ENCODE results near the gene WSB1. TPM values are rescaled to one million over a fixed set of nuclear protein-coding genes. Genes with fewer than 3 reads are reported as not detected.

The WSB1 gene
- total RNA-seq, 1 donor from 2014 or later: 443 TPM

DNA sequence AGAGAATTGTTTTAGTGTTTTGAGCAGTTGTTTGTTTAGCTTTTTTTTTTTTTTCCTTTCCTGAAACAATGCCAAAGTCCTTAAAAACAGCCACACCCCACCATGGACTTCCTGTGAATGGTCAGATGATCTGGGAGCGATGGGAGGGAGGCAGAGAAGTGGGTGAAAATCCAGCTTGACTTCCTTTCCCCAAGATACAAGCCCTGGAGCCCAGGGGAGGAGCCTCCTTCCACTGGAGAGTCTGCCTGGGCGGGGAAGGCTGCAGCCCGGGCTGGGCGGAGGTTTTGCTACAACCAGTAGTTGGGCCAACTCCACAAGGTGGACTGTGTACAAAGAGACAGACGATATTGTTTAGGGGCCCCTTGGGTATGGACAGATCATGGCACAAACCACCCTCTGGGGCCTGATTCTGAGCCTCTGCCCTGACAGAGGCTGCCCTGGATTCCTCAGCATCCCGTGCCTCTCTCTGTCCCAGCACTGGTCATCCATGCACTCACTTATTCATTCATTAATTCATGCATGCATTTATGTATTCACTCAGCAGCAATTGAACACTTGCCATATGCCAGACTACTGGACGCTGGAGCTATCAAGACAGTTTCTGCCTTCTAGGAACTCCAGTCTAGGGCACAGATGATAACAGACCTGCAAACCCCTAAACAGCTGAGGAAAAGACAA, 29.8 kb downstream of the WSB1 start:
- TF ChIP-seq, protein P1, sequence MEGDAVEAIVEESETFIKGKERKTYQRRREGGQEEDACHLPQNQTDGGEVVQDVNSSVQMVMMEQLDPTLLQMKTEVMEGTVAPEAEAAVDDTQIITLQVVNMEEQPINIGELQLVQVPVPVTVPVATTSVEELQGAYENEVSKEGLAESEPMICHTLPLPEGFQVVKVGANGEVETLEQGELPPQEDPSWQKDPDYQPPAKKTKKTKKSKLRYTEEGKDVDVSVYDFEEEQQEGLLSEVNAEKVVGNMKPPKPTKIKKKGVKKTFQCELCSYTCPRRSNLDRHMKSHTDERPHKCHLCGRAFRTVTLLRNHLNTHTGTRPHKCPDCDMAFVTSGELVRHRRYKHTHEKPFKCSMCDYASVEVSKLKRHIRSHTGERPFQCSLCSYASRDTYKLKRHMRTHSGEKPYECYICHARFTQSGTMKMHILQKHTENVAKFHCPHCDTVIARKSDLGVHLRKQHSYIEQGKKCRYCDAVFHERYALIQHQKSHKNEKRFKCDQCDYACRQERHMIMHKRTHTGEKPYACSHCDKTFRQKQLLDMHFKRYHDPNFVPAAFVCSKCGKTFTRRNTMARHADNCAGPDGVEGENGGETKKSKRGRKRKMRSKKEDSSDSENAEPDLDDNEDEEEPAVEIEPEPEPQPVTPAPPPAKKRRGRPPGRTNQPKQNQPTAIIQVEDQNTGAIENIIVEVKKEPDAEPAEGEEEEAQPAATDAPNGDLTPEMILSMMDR (IDR thresholded peaks at IDR 0.05; ENCODE audit: unreplicated experiment): no peak
- DNase-seq (ENCODE audit: low spot score): no peak
- Mint-ChIP-seq H3K4me3 (ENCODE audit: unreplicated experiment) (no peak overlapping the region), H3K27ac (ENCODE audit: unreplicated experiment) (peak overlapping the region; percentile 82), H3K9me3 (ENCODE audit: unreplicated experiment) (no peaks in the 10 kb centered on the region), H3K36me3 (ENCODE audit: low read depth, unreplicated experiment) (peaks cover 9% of the 10 kb centered on the region), H3K4me1 (ENCODE audit: unreplicated experiment) (peaks cover 13% of the 10 kb centered on the region), H3K27me3 (ENCODE audit: unreplicated experiment) (peaks cover 12% of the 10 kb centered on the region)

DNA sequence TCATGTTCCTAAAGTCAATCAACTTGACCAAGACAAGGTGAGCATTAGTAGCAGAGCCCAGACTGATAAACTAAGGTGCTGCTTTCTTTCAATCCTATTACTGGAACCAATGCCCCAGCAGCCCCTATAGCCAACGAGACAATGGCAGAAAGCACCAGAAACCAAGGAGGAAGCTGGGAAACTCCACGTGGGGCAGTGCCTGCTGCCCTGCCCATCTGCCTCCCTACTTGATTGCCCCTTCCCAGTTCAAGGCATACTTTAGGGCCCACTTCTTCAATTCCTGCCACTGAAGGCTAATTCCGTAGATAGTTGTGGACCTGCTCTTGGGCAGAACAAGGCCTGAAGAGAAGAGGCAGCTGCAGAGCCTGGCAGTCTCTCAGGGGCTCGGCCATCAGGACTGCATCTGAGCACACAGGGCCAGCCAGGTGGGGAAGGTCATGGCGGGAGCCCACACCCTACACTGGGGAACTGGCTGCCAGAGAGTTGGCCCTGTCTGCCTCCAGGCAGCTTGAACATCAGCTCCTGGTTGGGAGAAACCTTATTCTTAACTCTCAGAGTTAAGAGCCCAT, 30.9 kb downstream of the WSB1 start:
- no peak for DNase-seq (ENCODE audit: low spot score)
- no peak overlapping the region for H3K27ac Mint-ChIP-seq (ENCODE audit: unreplicated experiment)
- TF ChIP-seq, protein P1 (IDR thresholded peaks at IDR 0.05; ENCODE audit: unreplicated experiment): no peak
- peaks cover 9% of the 10 kb centered on the region for H3K27me3 Mint-ChIP-seq (ENCODE audit: unreplicated experiment)
- H3K9me3 Mint-ChIP-seq (ENCODE audit: unreplicated experiment): no peaks in the 10 kb centered on the region
- H3K4me3 Mint-ChIP-seq (ENCODE audit: unreplicated experiment): no peak overlapping the region
- peaks cover 13% of the 10 kb centered on the region for H3K4me1 Mint-ChIP-seq (ENCODE audit: unreplicated experiment)
- H3K36me3 Mint-ChIP-seq (ENCODE audit: low read depth, unreplicated experiment): peaks cover 3% of the 10 kb centered on the region

DNA sequence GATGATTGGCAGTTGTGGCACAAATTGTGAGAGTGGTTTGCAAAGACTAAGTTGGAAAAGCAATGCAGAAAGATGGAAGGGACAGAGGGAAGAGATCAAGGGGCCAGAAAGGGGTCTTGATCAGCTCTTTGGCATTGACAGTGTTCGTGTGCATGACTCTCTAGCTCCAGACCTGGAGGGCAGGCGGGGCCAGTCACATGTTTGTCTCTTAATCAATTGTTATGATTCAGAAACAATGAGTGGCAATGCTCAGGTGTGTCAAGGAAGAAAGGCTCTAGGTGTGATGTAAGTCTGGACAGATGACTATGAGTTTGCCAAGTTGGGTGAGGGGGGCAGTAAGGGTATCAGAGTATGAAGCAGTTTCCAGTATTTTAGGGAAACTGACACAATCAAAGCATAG, 32.1 kb downstream of the WSB1 start:
- Mint-ChIP-seq H3K36me3 (ENCODE audit: low read depth, unreplicated experiment) (no peaks in the 10 kb centered on the region), H3K27ac (ENCODE audit: unreplicated experiment) (no peak overlapping the region), H3K4me1 (ENCODE audit: unreplicated experiment) (peaks cover 11% of the 10 kb centered on the region), H3K9me3 (ENCODE audit: unreplicated experiment) (no peaks in the 10 kb centered on the region), H3K4me3 (ENCODE audit: unreplicated experiment) (no peak overlapping the region), H3K27me3 (ENCODE audit: unreplicated experiment) (peaks cover 8% of the 10 kb centered on the region)
- no peak for DNase-seq (ENCODE audit: low spot score)
- TF ChIP-seq, protein P1 (IDR thresholded peaks at IDR 0.05; ENCODE audit: unreplicated experiment): no peak

DNA sequence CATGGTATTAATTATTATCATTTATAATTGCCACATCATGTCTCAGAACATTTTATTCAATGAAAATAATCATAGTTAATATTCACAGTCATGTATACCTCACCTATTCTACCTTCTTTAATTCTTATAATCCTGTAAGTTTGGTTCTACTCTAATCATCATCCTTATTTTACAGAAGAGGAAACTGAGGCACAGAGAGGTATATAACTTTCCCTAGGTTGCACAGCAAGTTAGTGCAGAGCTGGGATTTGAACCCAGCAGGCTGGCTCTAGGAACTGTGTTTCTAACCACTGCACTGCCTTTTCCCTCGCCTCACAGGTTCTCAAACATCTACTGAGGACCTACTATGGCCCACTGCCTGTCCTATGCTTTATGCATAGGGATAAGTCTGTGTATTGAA, 32.7 kb downstream of the WSB1 start:
- H3K4me3 Mint-ChIP-seq (ENCODE audit: unreplicated experiment): no peak overlapping the region
- H3K9me3 Mint-ChIP-seq (ENCODE audit: unreplicated experiment): no peaks in the 10 kb centered on the region
- TF ChIP-seq, protein P1 (IDR thresholded peaks at IDR 0.05; ENCODE audit: unreplicated experiment): no peak
- H3K27me3 Mint-ChIP-seq (ENCODE audit: unreplicated experiment): peaks cover 9% of the 10 kb centered on the region
- H3K27ac Mint-ChIP-seq (ENCODE audit: unreplicated experiment): no peak overlapping the region
- H3K4me1 Mint-ChIP-seq (ENCODE audit: unreplicated experiment): peaks cover 11% of the 10 kb centered on the region
- no peaks in the 10 kb centered on the region for H3K36me3 Mint-ChIP-seq (ENCODE audit: low read depth, unreplicated experiment)
- DNase-seq (ENCODE audit: low spot score): no peak

DNA sequence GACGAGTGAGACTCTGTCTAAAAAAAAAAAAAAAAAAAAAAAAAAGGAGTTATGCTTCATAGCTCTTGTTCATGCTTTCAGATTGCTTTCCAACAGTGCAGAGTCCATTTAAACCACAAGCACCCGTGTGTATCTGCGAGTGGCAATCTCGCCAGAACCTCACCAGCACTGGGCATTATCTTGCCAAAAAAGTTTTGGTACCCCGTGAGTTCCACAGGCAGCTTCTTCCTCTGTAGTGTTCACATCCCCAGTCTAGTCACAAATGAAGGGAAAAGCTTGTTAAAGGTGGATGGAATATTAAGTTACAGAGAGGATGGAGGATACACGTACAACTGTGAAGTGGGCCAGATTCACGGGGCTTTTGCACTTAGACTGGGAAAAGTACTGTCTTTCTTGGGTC, 33.5 kb downstream of the WSB1 start:
- TF ChIP-seq, protein P1 (IDR thresholded peaks at IDR 0.05; ENCODE audit: unreplicated experiment): no peak
- H3K4me3 Mint-ChIP-seq (ENCODE audit: unreplicated experiment): no peak overlapping the region
- H3K27me3 Mint-ChIP-seq (ENCODE audit: unreplicated experiment): peaks cover 12% of the 10 kb centered on the region
- H3K9me3 Mint-ChIP-seq (ENCODE audit: unreplicated experiment): no peaks in the 10 kb centered on the region
- DNase-seq (ENCODE audit: low spot score): no peak
- H3K36me3 Mint-ChIP-seq (ENCODE audit: low read depth, unreplicated experiment): no peaks in the 10 kb centered on the region
- H3K27ac Mint-ChIP-seq (ENCODE audit: unreplicated experiment): no peak overlapping the region
- H3K4me1 Mint-ChIP-seq (ENCODE audit: unreplicated experiment): peaks cover 11% of the 10 kb centered on the region

Measured in endothelial cell (in vitro differentiated cells).